ENCODE results near the gene TPCN2.

The TPCN2 gene

DNA sequence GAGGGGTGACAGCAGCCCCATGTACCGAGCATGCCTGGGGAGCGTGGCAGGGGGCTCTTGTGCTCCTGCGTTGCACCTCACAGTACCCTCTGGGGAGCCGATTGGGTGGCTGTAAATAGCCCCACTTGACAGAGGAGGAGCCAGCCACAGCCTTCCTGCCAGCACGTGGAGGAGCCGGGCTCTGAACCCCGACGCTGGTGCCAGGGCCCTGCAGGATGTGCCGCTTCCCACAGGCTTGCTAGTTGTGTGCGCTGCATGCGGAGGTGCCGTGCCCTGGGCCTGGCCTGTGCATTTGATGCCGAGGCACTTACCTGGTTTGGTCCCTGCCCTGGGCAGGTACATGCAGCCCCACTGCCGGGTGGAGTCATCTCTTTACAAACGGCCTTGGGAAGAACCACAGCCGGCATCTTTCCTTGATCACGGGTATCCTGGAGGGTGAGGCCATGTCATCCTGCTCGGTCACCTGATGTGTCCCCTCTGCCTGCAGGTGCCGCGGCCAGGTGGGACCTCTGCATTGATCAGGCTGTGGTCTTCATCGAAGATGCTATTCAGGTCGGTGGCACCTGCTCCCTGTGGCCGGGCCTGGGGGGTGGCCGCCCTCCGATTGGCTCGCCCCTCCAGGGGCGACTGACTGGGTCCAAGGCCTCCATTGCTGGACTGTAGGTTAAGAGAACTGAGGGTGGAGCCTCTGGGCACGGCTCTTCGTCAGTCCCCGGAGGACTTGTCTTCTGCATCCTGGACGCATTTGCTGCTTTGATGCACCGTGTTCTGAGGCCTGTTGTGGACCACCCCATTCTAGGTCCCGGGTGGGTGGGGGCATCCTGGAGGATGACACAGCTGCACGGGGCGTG lies 5.0 kb downstream of the TPCN2 start:
- H3K4me3 ChIP-seq (ENCODE audit: low read depth, low read length), result no peak overlapping the region
- DNase-seq (ENCODE audit: low read depth), result no peak
- TF ChIP-seq, protein P1, sequence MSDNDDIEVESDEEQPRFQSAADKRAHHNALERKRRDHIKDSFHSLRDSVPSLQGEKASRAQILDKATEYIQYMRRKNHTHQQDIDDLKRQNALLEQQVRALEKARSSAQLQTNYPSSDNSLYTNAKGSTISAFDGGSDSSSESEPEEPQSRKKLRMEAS (IDR thresholded peaks at IDR 0.05; ENCODE audit: low read depth, low read length), result no peak
- TF ChIP-seq, protein P2, sequence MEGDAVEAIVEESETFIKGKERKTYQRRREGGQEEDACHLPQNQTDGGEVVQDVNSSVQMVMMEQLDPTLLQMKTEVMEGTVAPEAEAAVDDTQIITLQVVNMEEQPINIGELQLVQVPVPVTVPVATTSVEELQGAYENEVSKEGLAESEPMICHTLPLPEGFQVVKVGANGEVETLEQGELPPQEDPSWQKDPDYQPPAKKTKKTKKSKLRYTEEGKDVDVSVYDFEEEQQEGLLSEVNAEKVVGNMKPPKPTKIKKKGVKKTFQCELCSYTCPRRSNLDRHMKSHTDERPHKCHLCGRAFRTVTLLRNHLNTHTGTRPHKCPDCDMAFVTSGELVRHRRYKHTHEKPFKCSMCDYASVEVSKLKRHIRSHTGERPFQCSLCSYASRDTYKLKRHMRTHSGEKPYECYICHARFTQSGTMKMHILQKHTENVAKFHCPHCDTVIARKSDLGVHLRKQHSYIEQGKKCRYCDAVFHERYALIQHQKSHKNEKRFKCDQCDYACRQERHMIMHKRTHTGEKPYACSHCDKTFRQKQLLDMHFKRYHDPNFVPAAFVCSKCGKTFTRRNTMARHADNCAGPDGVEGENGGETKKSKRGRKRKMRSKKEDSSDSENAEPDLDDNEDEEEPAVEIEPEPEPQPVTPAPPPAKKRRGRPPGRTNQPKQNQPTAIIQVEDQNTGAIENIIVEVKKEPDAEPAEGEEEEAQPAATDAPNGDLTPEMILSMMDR (IDR thresholded peaks at IDR 0.05; ENCODE audit: low read depth, low read length), result no peak
- TF ChIP-seq POLR2A (IDR thresholded peaks at IDR 0.05; ENCODE audit: extremely low read depth, insufficient read length) (no peak), MYC (IDR thresholded peaks at IDR 0.05; ENCODE audit: low read depth, low read length) (no peak)

DNA sequence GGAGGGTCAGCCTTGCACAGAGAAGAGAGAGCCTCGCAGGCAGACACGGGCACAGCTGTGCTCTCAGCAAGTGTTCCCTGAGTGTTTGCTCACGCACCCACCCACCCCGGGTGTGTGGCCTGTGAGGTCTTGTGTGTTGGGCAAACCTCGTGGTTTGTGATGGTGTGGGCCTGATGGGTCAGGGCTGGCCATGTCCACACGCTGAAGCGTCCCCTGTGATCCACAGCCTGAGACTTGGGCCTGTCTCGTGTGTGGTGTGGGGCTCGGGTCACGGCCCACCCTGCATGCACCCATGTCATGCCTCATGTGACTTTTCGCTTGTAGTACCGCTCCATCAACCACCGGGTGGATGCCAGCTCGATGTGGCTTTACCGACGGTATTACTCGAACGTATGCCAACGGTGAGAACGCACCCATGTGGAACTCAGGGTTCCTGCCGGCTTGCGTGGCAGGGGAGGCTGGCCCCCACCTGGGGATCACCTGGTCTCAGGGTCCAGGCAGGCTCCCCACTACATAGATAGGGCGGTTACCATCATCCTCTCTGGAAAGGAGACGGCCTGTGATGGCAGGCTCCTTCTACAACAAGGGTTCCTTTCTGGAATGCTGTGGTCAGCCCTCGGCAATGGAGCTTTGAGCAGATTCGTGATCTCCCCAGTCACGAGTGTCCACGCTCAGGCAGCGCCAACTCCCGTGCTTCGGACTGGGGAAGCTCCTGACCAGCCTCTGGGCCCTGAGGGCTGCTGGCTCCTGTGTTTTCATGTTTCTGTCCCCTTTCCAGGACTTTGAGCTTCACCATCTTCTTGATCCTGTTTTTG lies 5.9 kb downstream of the TPCN2 start:
- DNase-seq (ENCODE audit: low read depth), result peak; percentile 43
- no peak overlapping the region for H3K4me3 ChIP-seq (ENCODE audit: low read depth, low read length)
- TF ChIP-seq, protein P2 (IDR thresholded peaks at IDR 0.05; ENCODE audit: low read depth, low read length), result no peak
- TF ChIP-seq MYC (IDR thresholded peaks at IDR 0.05; ENCODE audit: low read depth, low read length) (no peak), POLR2A (IDR thresholded peaks at IDR 0.05; ENCODE audit: extremely low read depth, insufficient read length) (no peak)
- TF ChIP-seq, protein P1 (IDR thresholded peaks at IDR 0.05; ENCODE audit: low read depth, low read length), result no peak

DNA sequence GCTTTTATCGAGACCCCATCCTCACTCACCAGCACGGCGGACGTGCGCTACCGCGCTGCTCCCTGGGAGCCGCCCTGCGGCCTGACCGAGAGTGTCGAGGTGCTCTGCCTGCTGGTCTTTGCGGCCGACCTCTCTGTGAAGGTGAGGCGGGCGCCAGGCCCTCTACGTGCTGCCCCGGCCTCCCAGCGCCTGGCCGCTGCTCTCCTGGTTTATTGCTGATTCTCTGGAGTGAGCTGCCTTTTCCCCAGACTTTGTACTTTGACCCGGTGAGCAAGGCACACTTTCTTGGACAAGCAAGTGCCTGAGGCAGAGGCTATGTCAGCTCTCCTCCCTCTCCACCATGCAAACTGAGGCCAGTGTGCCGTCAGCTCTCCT lies 6.5 kb downstream of the TPCN2 start:
- DNase-seq (ENCODE audit: low read depth), result no peak
- no peak for TF ChIP-seq MYC (IDR thresholded peaks at IDR 0.05; ENCODE audit: low read depth, low read length)
- TF ChIP-seq, protein P1 (IDR thresholded peaks at IDR 0.05; ENCODE audit: low read depth, low read length), result no peak
- TF ChIP-seq POLR2A (IDR thresholded peaks at IDR 0.05; ENCODE audit: extremely low read depth, insufficient read length), result no peak
- TF ChIP-seq, protein P2 (IDR thresholded peaks at IDR 0.05; ENCODE audit: low read depth, low read length), result no peak
- H3K4me3 ChIP-seq (ENCODE audit: low read depth, low read length), result no peak overlapping the region

DNA sequence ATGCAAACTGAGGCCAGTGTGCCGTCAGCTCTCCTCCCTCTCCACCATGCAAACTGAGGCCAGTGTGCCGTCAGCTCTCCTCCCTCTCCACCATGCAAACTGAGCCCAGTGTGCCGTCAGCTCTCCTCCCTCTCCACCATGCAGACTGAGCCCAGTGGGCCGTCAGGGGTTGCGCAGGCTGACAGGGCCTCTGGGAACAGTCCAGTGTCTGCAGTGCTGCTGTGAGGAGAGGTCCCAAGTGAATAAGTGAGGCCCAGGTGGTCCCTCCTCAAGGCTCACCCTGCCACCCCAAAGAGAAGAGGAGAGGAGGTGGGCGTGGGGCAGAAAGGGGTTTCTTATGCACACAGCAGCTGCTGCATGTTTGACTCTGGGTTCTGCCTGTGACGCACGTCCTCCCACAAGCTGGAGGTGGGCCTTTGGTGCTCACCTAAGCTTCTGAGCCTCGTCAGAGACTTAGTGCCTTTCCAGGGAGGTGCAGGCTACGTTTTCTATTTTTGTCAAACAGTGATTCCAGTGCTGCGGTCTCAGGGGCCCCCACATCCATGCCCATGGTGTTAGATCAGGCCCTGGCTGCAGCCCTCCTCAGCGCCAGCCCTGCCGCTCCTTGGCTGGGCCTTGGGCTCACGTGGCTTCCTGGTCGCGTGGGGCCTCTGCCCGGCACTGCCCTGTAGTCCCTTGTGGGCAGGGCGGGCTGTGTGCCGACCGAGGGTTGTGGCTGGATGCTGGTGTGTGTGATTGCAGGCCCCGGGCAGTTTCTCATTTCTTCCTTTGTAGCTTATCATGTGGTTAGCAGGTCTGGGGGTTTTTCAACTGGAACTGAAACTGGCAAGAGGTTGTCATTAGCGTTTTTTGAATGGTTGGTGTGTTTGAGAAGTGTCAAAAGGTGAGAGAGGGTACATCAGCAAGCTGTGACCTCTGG lies 7.1 kb downstream of the TPCN2 start:
- H3K4me3 ChIP-seq (ENCODE audit: low read depth, low read length), result peak overlapping the region; percentile 16
- DNase-seq (ENCODE audit: low read depth), result peak; percentile 97
- TF ChIP-seq POLR2A (IDR thresholded peaks at IDR 0.05; ENCODE audit: extremely low read depth, insufficient read length) (no peak), MYC (IDR thresholded peaks at IDR 0.05; ENCODE audit: low read depth, low read length) (peak; percentile 34; the same call in 1 of the 2 replicates)
- TF ChIP-seq, protein P1 (IDR thresholded peaks at IDR 0.05; ENCODE audit: low read depth, low read length), result peak; percentile 86

DNA sequence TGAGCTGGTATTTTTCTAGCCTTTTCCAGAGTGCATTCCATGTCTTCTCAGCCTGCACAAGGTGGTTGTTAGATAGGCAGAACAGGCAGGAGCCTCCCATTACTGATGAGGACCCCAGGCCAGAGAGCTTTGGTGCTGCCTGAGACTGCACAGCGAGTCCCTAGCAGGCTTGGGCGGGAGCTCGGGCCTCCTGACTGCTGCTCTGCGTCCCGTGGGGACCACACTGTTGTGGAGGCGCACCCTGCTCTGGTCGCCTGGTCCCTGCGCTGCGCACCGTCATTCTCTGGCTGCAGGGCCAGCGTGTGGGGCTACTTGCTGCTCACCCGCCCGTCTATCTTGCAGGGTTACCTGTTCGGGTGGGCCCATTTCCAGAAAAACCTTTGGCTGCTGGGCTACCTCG lies 8.5 kb downstream of the TPCN2 start:
- H3K4me3 ChIP-seq (ENCODE audit: low read depth, low read length), result no peak overlapping the region
- DNase-seq (ENCODE audit: low read depth), result no peak
- TF ChIP-seq MYC (IDR thresholded peaks at IDR 0.05; ENCODE audit: low read depth, low read length), result no peak
- TF ChIP-seq POLR2A (IDR thresholded peaks at IDR 0.05; ENCODE audit: extremely low read depth, insufficient read length), result no peak
- TF ChIP-seq, protein P1 (IDR thresholded peaks at IDR 0.05; ENCODE audit: low read depth, low read length), result no peak
- TF ChIP-seq, protein P2 (IDR thresholded peaks at IDR 0.05; ENCODE audit: low read depth, low read length), result no peak
